Liver (tissue), 9 donors: ENCODE results near the gene SNRNP27. TPM values are rescaled to one million over a fixed set of nuclear protein-coding genes. Genes with fewer than 3 reads are reported as not detected.
A peak's percentile ranks its signal among the peaks of the same experiment; 100 is the strongest.

Source experiments
- DNase-seq: peaks from one replicate; pipeline ENCODE4 v3.0.0-alpha.2; 2017; ENCODE audit warnings: low spot score
- H3K27ac ChIP-seq, 2 donors: one replicate each; pipeline ENCODE4 v1.7.0; 2013; ENCODE audit warnings: inconsistent platforms in 2 of 2, low read length in 2 of 2, control low read depth in 1 of 2, low read depth in 1 of 2, mild to moderate bottlenecking in 1 of 2
- H3K27me3 ChIP-seq, 4 donors: one replicate each; pipeline versions ENCODE4 v1.6.1 to v1.7.0; 2013; ENCODE audit warnings: low read length in 3 of 4, inconsistent platforms in 1 of 4, mild to moderate bottlenecking in 1 of 4, moderate library complexity in 1 of 4; ENCODE audit not compliant: control insufficient read depth in 4 of 4, insufficient read depth in 4 of 4
- H3K36me3 ChIP-seq, 4 donors: one replicate each; pipeline versions ENCODE4 v1.6.1 to v1.7.0; 2013; ENCODE audit warnings: low read length in 3 of 4, mild to moderate bottlenecking in 3 of 4, low read depth in 1 of 4, moderate library complexity in 1 of 4; ENCODE audit not compliant: control insufficient read depth in 4 of 4, insufficient read depth in 3 of 4
- H3K4me1 ChIP-seq, 4 donors: one replicate each; pipeline versions ENCODE4 v1.6.1 to v1.7.0; 2013; ENCODE audit warnings: low read length in 3 of 4, mild to moderate bottlenecking in 3 of 4, moderate library complexity in 1 of 4; ENCODE audit not compliant: control insufficient read depth in 4 of 4, insufficient read depth in 4 of 4
- H3K4me3 ChIP-seq, 3 donors: one replicate each; pipeline versions ENCODE4 v1.6.1 to v1.7.0; 2013; ENCODE audit warnings: low read length in 3 of 3, control low read depth in 1 of 3, low read depth in 1 of 3, mild to moderate bottlenecking in 1 of 3
- H3K9ac ChIP-seq, 2 donors: one replicate each; pipeline ENCODE4 v1.7.0; 2013; ENCODE audit warnings: low read length in 2 of 2, mild to moderate bottlenecking in 2 of 2, moderate library complexity in 2 of 2, control low read depth in 1 of 2, low read depth in 1 of 2
- H3K9me3 ChIP-seq, 4 donors: one replicate each; pipeline versions ENCODE4 v1.6.1 to v1.7.0; 2013; ENCODE audit warnings: low read length in 3 of 4; ENCODE audit not compliant: control insufficient read depth in 4 of 4
- CTCF ChIP-seq: fragments of 150-350 bp; IDR thresholded peaks from 2 replicates; pipeline ENCODE4 v1.5.1; 2017; ENCODE audit warnings: improper control_type of control experiment, low read depth, low read length; ENCODE audit not compliant: missing input control
- EGR1 ChIP-seq, 2 donors: IDR thresholded peaks; 2 replicates each; pipeline ENCODE4 v1.6.1; 2016 to 2018; ENCODE audit warnings: antibody characterized with exemption in 2 of 2, low read depth in 2 of 2
- FOXA2 ChIP-seq: IDR thresholded peaks from 2 replicates; pipeline ENCODE4 v1.6.1; 2016; ENCODE audit warnings: antibody characterized with exemption
- GABPA ChIP-seq, 2 donors: IDR thresholded peaks in 1 of 2; conservative IDR thresholded peaks in 1 of 2; 2 replicates each; pipeline ENCODE4 v1.6.1; 2016; ENCODE audit warnings: antibody characterized with exemption in 2 of 2, mild to moderate bottlenecking in 1 of 2, moderate library complexity in 1 of 2
- HNF4G ChIP-seq: IDR thresholded peaks from 2 replicates; pipeline ENCODE4 v1.6.1; 2016; ENCODE audit warnings: antibody characterized with exemption
- JUND ChIP-seq, 2 donors: IDR thresholded peaks; 2 replicates each; pipeline ENCODE4 v1.6.1; 2016; ENCODE audit warnings: antibody characterized with exemption in 2 of 2
- NR2F2 ChIP-seq: IDR thresholded peaks from 2 replicates; pipeline ENCODE4 v1.6.1; 2016; ENCODE audit warnings: antibody characterized with exemption
- RAD21 ChIP-seq, 2 donors: IDR thresholded peaks; 2 replicates each; pipeline ENCODE4 v1.6.1; 2016; ENCODE audit warnings: antibody characterized with exemption in 2 of 2, mild to moderate bottlenecking in 2 of 2
- SP1 ChIP-seq: IDR thresholded peaks from 2 replicates; pipeline ENCODE4 v1.6.1; 2018; ENCODE audit warnings: antibody characterized with exemption, mild to moderate bottlenecking
- TAF1 ChIP-seq: conservative IDR thresholded peaks from 2 replicates; pipeline ENCODE4 v1.6.1; 2016; ENCODE audit warnings: antibody characterized with exemption, mild to moderate bottlenecking
- YY1 ChIP-seq: IDR thresholded peaks from 2 replicates; pipeline ENCODE4 v1.6.1; 2016; ENCODE audit warnings: antibody characterized with exemption, mild to moderate bottlenecking
- WGBS: extraction: QIAGEN DNeasy Blood & Tissue Kit; methylation state at CpG from one replicate; pipeline ENCODE4 v1.1.7; 2013; 5-methylcytosine and 5-hydroxymethylcytosine counted together
- polyA plus RNA-seq, 2 donors: library from polyadenylated mRNA; stranded (reverse) in 1 of 2; unstranded in 1 of 2; fragments of 200-250 nt in 1 of 2; fragments of >200 nt in 1 of 2; fragmentation: Nextera tagmentation in 1 of 2; extraction: Ambion mirVana in 1 of 2; gene quantifications; one replicate each; pipeline versions ENCODE4 v1.2.1 to v1.2.3, GENCODE V29; 2013 to 2015
- total RNA-seq, 2 donors: library from RNA; depleted of rRNA; stranded (reverse); fragments of >200 nt; gene quantifications; one replicate each; pipeline ENCODE4 v1.2.3, GENCODE V29; 2014
- TF ChIP-seq, protein P1 (sequence below): IDR thresholded peaks from 2 replicates; pipeline ENCODE4 v1.6.1; 2016; ENCODE audit warnings: antibody characterized with exemption
- TF ChIP-seq, protein P2 (sequence below): IDR thresholded peaks from 2 replicates; pipeline ENCODE4 v1.6.1; 2016; ENCODE audit warnings: antibody characterized with exemption
- donor health status: healthy.
- donor health status: healthy.
- donor health status: healthy.
- donor health status: healthy.
- donor health status: healthy.

SNRNP27 gene
- total and polyA plus RNA-seq, 4 donors = 16.8 to 28.7 (median 20.0) TPM

- Histone ChIP-seq H3K4me3 (no peak overlapping the region), H3K9ac (no peak overlapping the region), H3K27ac (peak overlapping the region; percentile 25 to 54), H3K27me3 (no peaks in the 10 kb centered on the region), H3K9me3 (no peaks in the 10 kb centered on the region), H3K36me3 (peaks cover 0 to 16% (median 8%) of the 10 kb centered on the region in 4 donors), H3K4me1 (no peaks in the 10 kb centered on the region)
- 76% methylated on average over 13 of the region's 13 CpGs for WGBS
- DNase-seq = no peak
- TF ChIP-seq NR2F2 (no peak), JUND (IDR thresholded peaks at IDR 0.05) (no peak)
Observed at GRCh38 chr2:69946351-69947324, 52.9 kb downstream of the SNRNP27 start.

DNA sequence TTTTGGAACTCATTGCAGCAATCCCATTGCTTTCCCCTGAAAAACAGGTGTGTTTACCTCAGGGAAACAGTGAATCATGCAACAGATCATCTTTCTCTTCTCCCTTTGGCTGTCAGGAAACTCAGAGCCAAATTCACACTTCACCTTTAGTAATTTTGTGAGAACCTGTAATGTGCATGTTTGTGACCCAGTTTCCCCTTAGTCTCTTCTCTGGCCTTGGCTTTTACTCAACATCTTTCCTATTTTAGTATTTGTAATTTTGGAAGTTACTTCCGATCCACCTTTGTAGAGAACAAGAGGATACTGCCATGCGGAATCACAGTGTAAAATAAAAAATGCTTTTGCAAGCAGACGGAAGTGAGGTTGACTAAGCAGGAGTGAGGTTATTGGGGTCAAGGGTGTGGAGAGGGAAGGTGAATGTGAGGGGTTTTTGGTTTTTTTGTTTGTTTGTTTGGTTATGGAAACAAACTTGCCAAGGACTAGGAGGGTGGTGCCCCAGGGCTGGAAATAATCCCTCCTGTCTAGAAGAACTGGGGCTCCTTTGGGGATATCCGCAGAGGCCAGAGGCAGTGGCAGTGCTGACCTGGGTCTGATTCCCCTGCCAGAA is 53.7 kb downstream of the SNRNP27 start:
- DNase-seq = no peak
- WGBS = 91% methylated on average over 4 of the region's 4 CpGs
- Histone ChIP-seq H3K9me3 (no peaks in the 10 kb centered on the region), H3K27ac (peak overlapping the region; percentile 5 to 54), H3K9ac (no peak overlapping the region), H3K27me3 (no peaks in the 10 kb centered on the region), H3K4me1 (no peaks in the 10 kb centered on the region), H3K4me3 (no peak overlapping the region), H3K36me3 (peaks cover 0 to 10% (median 4%) of the 10 kb centered on the region in 4 donors)
- TF ChIP-seq FOXA2 (no peak), NR2F2 (no peak)

GRCh38 chr2:69948032-69948962 is 54.5 kb downstream of the SNRNP27 start:
- H3K9ac ChIP-seq = no peak overlapping the region
- H3K4me1 ChIP-seq = no peaks in the 10 kb centered on the region
- H3K27ac ChIP-seq = peak overlapping the region in 1 of 2 donors; percentile 54
- H3K4me3 ChIP-seq = no peak overlapping the region
- no peaks in the 10 kb centered on the region for H3K27me3 ChIP-seq
- TF ChIP-seq RAD21 (IDR thresholded peaks at IDR 0.05) (no peak), JUND (IDR thresholded peaks at IDR 0.05) (no peak), GABPA (IDR thresholded peaks at IDR 0.05 in 1 of 2, conservative IDR thresholded peaks at IDR 0.05 in 1 of 2) (no peak), EGR1 (IDR thresholded peaks at IDR 0.05; ENCODE audit: low read depth in 2 of 2) (no peak), HNF4G (no peak), SP1 (no peak), FOXA2 (no peak), CTCF (no peak), TAF1 (no peak), YY1 (no peak)
- TF ChIP-seq, protein P1, sequence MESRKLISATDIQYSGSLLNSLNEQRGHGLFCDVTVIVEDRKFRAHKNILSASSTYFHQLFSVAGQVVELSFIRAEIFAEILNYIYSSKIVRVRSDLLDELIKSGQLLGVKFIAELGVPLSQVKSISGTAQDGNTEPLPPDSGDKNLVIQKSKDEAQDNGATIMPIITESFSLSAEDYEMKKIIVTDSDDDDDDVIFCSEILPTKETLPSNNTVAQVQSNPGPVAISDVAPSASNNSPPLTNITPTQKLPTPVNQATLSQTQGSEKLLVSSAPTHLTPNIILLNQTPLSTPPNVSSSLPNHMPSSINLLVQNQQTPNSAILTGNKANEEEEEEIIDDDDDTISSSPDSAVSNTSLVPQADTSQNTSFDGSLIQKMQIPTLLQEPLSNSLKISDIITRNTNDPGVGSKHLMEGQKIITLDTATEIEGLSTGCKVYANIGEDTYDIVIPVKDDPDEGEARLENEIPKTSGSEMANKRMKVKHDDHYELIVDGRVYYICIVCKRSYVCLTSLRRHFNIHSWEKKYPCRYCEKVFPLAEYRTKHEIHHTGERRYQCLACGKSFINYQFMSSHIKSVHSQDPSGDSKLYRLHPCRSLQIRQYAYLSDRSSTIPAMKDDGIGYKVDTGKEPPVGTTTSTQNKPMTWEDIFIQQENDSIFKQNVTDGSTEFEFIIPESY = no peak
- TF ChIP-seq, protein P2, sequence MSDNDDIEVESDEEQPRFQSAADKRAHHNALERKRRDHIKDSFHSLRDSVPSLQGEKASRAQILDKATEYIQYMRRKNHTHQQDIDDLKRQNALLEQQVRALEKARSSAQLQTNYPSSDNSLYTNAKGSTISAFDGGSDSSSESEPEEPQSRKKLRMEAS = no peak
- peaks cover 0 to 3% (median under 1%) of the 10 kb centered on the region in 4 donors for H3K36me3 ChIP-seq
- DNase-seq = peak; percentile 31
- no peaks in the 10 kb centered on the region for H3K9me3 ChIP-seq
- 67% methylated on average over 35 of the region's 35 CpGs for WGBS
